GM18519 (cell line): ENCODE results near the gene MOAP1.
"Not testable (repeated sequence)": the region's sequence is repeated elsewhere in the genome, so short reads cannot be mapped to it uniquely, and the experiment has no call there.

Experiments used
- ATAC-seq: cut with Tn5 transposase; IDR thresholded peaks from one replicate; pipeline ENCODE4 v1.9.1; 2021; ENCODE audit warnings: mild to moderate bottlenecking, moderate library complexity; ENCODE audit not compliant: unreplicated experiment, low FRiP score

MOAP1 gene, protein sequence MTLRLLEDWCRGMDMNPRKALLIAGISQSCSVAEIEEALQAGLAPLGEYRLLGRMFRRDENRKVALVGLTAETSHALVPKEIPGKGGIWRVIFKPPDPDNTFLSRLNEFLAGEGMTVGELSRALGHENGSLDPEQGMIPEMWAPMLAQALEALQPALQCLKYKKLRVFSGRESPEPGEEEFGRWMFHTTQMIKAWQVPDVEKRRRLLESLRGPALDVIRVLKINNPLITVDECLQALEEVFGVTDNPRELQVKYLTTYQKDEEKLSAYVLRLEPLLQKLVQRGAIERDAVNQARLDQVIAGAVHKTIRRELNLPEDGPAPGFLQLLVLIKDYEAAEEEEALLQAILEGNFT

DNA sequence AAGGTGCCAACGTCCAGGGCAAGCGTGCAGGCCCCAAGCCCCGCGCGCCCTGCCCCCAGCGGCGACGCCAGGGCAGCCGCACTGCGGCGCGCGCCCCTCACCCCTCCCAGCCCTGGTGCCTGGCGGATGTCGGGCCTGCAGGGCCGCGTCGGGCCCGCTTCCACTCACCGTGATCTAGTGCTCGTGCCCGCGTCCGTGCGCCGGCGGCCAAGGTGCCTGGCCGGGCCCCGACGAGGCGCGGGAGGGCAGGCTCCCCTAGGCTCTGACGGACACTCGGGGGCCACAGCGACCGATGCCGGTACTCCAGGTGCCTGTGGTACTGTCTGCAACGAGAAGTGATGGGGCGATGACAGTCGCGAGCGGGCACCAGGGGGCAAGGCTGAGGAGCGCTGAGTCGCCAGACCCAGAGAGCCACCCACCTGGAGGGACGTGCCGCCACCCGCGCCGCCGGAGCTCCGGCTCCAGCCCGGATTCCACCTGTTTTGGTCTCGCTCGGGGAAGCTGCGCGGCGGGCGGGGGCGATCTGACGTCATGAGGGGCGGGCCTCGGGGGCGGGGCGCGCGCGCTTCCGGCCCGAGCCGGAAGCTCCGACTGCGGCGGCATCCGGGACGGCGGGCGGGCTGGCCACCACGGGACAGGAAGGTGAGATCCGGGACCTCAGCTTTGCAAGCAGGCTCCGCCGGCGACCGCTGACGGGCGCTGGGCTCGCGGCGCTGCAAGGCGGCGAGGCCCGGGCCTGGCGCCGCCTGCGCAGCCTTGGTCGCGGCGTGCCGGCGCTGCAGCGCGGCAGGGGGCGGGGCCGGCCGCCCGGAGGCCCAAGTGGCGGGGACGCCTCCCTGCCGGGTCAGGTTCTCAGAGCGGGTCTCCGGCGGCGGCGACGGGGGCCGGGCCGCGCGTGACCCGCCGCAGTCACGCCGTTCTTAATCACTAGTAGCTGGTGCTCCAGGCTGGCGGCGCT lies at the start of gene MOAP1, which contains the start of gene LYSET:
TSS of gene MOAP1 (minus strand) at position 507 of the 958 bp plus-strand sequence. CDS start 655 bp downstream, outside the sequence.
TSS of gene LYSET (plus strand) at position 927 of the 958 bp plus-strand sequence. CDS start 89 bp downstream, outside the sequence.
- ATAC-seq = peak; percentile 83

DNA sequence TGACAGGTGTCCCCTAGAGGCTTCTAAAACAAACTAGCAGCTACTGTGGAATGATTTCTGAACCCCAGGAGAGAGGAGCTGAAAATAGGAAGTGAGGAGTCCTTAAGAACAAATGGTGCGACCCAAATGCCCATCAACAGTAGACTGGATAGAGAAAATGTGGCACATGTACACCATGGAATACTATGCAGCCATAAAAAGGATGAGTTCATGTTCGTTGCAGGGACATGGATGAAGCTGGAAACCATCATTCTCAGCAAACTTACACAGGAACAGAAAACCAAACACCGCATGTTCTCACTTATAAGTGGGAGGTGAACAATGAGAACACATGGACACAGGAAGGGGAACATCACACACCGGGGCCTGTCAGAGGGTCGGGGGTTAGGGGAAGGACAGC lies 48.4 kb upstream of the MOAP1 start:
- ATAC-seq = not testable (repeated sequence)

DNA sequence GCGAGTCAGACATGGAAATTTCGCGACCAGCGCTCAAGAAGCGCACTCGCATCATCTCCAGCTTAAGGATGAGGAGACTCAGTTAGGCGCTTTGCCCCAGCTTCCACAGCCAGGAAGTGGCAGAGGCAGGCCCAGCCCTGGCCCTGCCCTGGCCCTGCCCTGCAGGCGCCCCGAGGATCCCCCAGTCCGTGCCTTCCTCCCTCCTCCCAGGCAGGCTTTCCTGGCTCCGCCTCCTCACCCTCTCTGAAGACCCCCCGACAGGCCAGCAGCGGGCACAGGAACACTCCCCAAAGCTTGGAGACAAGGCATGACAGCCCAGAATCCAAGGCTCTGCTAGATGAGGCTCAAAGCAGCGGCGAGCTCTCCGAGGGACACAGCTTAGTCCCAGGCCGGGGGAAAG lies 47.5 kb upstream of the MOAP1 start:
- no peak for ATAC-seq

DNA sequence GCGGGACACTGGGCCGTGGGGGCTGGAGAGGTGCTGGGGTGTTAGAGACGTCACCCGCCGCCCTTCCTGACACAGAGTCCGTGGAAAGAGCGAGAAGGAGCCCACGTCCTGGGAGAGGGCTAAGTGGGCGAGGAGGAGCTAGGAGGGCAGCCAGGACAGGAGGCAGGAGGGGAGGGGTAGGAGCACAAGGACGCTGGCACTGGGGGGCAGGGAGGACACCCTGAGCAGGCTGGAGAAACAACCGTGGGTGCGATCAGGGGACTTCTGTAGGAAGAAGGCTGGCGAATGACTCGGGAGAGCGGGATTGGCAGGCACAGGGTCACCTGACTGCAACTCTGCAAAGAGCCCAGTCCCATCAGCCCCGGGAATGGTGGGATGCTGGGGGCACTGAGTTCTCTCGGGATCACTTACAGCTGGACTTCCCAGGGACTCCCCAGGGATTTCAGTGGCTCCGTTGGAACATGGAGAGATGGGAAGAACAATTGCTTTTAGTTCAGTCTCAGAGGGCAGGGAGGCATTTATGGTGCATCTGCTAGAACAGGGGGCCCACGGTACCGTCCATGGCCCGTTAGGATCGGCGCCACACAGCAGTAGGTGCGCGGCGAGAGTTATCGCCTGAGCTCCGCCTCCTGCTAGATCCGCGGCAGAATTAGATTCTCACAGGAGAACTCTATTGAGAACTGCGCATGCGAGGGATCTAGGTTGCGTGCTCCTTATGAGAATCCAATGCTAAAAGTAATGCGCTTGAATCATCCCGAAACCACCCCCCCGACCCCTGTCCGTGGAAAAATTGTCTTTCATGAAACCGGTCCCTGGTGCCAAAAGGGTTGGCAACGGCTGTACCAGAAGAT lies 46.7 kb upstream of the MOAP1 start:
- no peak for ATAC-seq

DNA sequence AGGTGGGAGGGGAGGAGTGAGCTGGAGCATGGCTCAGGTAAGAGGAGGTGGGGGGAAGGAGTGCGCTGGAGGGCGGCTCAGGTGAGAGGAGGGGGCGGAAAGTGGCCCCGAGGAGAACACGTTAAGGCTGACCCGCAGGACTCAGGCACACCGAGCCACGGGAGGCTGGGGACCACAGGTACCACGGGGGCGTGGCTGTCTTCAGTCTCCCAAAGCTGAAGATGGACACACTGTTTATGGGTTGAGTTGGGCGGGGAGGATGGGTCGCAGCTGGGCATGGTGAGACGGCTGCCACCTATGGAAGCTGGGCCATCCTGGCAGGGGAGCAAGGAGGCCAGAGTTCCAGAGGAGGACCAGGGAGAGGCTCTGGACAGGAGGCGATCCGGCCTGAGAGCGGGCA lies 45.8 kb upstream of the MOAP1 start:
- no peak for ATAC-seq

DNA sequence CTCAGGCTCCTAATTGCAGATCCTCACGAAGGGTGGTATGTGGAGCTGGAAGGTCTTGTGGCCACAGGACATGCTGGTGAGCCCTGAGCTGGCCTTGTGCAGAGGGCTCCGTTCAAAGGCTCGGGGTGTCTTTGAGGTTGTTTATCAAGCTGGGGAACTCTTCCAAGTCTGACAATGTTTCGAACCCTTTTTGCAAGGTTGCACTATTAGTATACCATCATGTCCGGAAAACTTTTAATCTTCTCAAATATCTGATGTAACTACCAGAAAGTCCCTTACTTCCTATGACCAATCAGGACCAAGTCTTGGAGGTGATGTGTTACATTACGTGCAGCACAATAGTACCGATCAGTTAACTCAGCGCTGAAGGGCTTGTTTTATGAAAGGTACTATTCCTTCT lies 43.9 kb upstream of the MOAP1 start:
- ATAC-seq = no peak

DNA sequence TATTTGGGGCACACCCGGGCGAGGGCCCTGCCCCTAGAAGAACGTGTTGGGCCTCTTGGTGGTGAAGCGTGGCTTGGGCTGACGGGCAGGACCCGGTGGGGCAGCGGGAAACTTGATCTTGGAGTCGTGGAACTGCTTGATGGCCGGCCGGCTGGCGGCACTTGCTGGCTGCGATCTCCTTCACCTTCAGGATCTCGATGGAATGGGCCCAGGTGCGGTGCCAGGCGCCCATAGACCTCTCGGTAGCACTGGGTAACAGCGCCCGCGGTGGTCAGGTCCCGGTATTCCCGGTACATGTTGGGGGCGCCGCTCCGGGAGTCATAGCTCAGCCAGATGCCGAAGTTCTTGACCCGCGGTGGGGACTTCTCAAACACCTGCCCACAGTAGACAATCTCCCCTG lies 38.9 kb upstream of the MOAP1 start:
- no peak for ATAC-seq

DNA sequence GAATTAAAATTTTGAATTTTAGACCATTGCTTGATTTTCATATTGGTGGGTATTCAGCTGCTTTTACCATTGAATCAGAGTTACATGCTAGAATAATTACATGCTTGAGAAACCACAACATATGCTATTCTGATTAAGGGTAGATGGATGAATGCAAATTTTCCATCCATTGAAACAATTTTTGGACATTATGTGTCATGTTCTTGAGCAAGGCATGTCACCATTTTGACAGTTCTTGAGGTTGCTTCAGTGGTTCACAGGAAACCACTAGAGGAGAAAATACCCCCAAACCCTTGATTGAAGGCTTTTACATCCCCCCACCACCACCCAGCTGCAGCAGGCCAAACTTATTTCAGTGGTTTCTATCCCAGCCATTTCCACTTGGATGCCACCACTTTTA lies 35.8 kb upstream of the MOAP1 start:
- no peak for ATAC-seq

DNA sequence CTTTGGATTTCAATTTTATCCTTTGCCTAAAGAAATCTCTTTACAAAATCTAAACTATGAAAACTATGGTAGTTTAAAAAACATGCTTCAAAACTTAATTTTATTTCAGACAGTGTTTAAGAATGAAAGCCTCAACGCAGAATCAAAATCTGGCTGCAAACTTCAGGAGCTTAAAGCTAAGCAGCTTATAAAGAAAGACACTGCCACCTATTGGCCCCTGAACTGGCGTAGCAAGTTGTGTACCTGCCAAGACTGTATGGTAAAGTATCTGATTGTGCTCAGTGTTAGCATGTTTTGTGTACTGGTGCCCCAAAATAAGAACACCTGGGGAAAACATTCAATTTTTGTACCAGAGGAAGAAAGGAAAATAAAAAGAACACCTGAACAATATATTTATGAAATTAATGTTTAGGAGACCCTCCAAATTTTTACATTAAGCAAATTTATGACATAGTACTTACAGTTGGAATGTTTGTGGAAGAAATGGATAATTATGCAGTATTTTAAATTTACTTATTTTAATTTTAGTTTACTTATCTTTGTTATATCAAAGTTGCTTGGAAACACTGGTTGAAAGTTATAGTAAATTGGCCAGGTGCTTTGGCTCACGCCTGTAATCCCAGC lies 34.5 kb upstream of the MOAP1 start:
- ATAC-seq = no peak

DNA sequence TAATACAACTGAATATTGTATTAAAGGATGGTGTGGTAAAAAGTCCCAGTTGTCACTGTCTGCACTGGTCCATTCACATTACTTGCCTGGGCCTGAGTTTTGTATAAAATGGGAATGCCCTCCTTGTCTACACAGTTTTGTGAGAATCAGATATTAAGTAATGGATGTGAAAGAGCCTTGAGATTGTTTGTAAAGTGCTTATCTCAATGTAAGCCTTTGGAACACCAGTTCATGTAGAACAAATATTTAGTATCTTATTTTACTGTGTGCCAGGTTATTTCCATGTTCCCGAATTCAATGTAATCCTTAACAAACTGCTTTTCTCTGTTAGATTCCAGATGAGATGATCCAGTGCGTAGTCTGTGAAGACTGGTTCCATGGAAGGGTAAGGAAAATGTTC lies 29.9 kb upstream of the MOAP1 start:
- no peak for ATAC-seq

DNA sequence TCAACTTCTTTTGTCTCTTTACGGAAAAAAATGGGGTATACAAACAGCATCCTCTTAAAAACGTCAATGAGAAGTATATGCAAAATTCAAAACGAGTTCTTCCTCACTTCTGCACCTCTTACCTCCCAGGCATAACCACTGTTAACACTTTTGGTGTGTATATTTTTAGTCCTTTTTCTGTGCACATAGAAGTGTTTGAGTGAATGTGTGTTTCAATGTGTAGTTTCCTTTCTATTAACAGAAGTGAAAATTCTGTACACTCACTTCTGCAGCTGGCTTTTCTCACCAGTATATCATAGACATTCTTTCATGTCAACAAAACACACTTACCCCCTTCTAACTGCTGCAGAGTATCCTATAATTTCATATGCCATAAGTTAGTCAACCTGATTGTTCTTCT lies 27.7 kb upstream of the MOAP1 start:
- peak; percentile 71 for ATAC-seq

DNA sequence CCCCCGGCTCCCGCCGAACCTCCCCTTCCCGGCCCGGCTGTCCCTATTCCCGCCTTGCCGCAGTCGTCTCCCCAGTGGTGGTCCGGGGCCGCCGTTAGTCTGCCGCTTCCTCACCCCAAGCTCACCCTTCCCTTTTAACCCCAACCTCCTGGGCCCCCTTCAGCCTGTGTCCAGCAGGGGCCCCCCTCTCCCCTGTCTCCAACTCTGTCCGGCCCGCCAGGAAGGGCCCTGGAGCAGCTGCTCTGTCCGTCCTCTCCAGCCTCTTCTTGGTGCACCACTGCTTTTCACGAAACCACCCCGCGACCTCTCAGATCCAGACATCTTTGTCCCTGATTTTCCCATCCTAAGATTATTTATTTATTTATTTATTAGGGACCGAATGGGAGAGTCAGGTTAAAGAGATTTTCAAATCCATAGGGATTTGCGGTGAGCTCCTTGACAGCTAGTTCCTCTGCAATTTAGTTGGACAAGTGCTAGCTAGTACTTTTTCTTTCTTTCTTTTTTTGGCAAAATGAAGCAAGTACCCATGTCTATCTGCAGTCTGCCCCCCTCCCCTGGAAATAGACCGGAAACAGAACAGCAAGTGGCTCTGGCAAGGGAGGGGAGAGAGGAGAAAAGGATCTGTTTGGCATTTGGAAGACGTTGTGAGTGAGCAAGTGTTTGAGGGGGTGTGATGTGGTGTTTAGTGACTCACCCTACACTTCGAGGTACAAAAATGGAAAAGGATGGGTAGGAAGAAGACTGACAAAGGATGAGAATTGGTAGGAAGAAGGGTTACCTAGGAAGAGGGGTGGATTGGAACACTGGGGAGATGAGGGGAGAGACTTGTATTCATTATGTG lies 23.0 kb upstream of the MOAP1 start:
- no peak for ATAC-seq

DNA sequence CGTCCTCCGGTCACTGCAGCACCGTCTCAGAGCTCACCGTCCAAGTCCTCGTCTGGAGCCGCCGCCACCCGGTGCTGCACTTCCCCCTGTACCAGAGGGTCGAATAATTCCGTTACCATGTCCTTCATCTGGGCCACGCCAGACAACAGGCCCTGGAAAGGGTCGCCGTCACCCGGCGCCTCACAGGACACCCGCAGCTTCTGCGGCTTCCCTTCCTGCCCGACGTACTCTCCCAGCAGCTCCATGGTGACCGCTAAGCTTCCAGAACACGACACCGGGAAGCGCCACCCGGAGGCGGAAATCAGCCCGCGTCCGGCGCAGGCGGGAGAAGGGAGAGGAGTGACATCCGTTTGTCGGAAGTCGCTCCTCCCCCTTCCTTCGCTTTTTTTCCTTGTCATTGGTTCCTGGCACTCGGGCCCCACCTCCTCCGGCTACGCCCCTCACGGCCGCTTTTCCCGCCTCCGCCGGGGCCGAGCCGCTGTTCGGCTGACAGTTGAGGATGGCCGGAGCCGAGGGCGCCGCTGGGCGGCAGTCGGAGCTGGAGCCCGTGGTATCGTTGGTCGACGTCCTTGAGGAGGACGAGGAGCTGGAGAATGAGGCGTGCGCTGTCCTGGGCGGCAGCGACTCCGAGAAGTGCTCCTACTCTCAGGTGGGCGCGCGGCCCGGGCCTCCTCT lies 22.2 kb upstream of the MOAP1 start, which contains the start of the genes GON7 and UBR7:
TSS of gene GON7 (minus strand) at position 273 of the 675 bp plus-strand sequence. CDS start at position 245, 28 bp downstream.
TSS of gene UBR7 (plus strand) at position 464 of the 675 bp plus-strand sequence. CDS start at position 500, 36 bp downstream.
- peak; percentile 71 for ATAC-seq

DNA sequence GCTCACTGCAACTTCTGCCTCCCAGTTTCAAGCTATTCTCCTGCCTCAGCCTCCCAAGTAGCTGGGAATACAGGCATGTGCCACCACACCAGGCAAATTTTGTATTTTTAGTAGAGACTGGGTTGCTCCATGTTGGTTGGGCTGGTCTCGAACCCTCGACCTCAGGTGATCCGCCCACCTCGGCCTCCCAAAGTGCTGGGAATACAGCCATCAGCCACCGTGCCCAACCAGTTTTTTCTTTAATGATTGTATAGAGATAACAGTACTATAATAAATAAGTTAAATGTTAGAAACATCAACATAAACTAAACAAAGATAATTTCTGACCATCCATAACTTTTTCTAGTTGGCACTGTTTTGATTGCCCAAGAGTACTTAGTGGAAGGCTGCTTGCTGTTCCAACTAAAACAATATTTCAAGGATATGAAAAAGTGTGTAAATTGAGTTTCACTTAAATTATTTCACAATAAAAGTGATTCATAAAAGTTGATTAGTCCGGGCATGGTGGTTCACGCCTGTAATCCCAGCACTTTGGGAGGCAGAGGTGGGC lies 16.5 kb upstream of the MOAP1 start:
- ATAC-seq = no peak

DNA sequence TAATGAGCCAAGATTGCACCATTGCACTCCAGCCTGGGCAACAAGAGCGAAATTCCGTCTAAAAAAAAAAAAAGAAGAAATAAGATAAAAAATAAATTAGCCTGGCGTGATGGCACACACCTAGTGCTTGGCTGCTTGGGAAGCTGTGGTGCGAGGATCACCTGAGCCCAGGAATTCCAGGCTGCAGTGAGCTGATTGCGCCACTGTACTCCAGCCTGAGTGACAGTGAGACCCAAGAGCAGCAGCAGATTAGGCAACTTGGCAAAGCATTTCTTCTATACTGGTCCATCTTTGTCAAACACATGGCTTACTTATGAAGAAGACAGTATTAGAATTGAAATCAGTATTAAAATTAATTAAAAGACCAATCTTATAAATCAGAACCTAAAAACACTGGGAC lies 15.9 kb upstream of the MOAP1 start:
- no peak for ATAC-seq

DNA sequence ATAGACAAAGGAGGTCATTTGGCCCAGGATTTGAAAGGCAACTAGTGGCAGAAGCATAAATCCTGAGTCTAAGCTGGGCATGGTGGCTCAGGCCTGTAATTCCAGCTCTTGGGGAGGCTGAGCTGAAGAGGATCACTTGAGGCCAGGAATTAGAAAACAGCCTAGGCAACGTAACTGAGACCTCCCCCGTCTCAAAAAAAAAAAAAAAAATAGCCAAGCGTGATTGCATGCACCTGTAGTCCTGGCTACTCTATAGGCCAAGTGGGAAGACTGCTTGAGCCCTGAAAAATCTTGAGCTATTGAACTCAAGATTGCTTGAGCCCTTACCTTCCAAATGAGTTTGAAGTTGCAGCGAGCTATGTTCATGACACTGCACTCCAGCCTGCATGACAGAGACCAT lies 14.3 kb upstream of the MOAP1 start:
- no peak for ATAC-seq

DNA sequence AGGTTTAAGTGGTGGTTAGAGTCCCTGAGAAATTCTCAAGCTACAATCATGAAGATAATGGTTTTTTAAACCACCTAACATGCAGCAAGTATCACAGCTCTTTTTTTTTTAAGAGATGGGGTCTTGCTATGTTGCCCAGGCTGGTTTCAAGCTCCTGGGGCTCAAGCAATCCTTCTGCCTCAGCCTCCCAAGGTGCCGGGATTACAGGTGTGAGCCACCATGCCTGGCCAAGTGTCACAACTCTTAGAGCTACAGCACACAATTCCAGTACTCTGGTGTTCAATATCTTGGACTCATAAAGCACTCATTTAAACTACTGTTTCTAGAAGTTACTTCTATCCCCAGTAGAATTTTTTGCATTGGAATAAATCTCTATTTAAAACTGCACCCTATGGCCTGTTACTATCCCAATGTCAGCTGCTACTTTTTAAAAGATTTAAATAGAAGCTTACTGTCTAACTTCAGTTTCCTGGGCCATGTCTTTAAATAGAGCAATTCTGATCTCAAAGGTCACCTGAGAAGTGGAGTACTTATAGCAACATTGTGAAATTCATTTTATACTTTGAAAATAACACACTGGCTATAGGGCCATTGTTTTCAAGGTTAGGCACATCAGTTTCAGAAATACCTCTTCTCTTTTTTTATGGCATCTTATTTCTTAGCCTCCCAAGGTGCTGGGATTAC lies 10.8 kb upstream of the MOAP1 start:
- no peak for ATAC-seq
